Kidney (tissue), 14 donors: ENCODE measurements around the gene TTLL9. TPM values are rescaled to one million over a fixed set of nuclear protein-coding genes. Genes with fewer than 3 reads are reported as not detected.

Source experiments
- DNase-seq, 5 donors: peaks; one replicate each; pipeline ENCODE4 v3.0.0-alpha.2; 2013 to 2020
- FAIRE-seq: peaks from 2 replicates; lab custom pipeline; 2012; peaks lifted over from hg19 to GRCh38; lab: Jason Lieb, UNC
- H3K27ac ChIP-seq, 2 donors: one replicate each; pipeline ENCODE4 v1.7.0; 2013; ENCODE audit warnings: low read depth in 2 of 2, low read length in 2 of 2, inconsistent platforms in 1 of 2
- H3K27me3 ChIP-seq: one replicate; pipeline ENCODE4 v1.7.1; 2013; ENCODE audit warnings: low read length, inconsistent platforms; ENCODE audit not compliant: control insufficient read depth, insufficient read depth
- H3K36me3 ChIP-seq, 3 donors: one replicate each; pipeline versions ENCODE4 v1.7.0 to v1.7.1; 2013; ENCODE audit warnings: low read length in 3 of 3, control low read depth in 1 of 3, inconsistent platforms in 1 of 3; ENCODE audit not compliant: insufficient read depth in 3 of 3, control insufficient read depth in 2 of 3
- H3K4me1 ChIP-seq, 3 donors: one replicate each; pipeline versions ENCODE4 v1.7.0 to v1.7.1; 2013; ENCODE audit warnings: low read length in 3 of 3, inconsistent platforms in 1 of 3, low read depth in 1 of 3; ENCODE audit not compliant: control insufficient read depth in 2 of 3, insufficient read depth in 2 of 3
- H3K4me3 ChIP-seq, 3 donors: one replicate each; pipeline versions ENCODE4 v1.7.0 to v1.8.1; 2013; ENCODE audit warnings: low read length in 3 of 3, control low read depth in 1 of 3, inconsistent platforms in 1 of 3
- H3K9ac ChIP-seq, 3 donors: one replicate each; pipeline versions ENCODE4 v1.7.0 to v1.7.1; 2013; ENCODE audit warnings: low read length in 3 of 3, control low read depth in 1 of 3, inconsistent platforms in 1 of 3
- H3K9me3 ChIP-seq, 3 donors: one replicate each; pipeline versions ENCODE4 v1.7.0 to v1.7.1; 2013; ENCODE audit warnings: low read length in 3 of 3, control low read depth in 1 of 3, inconsistent platforms in 1 of 3; ENCODE audit not compliant: control insufficient read depth in 2 of 3, insufficient read depth in 1 of 3
- CTCF ChIP-seq: IDR thresholded peaks from 3 replicates; pipeline ENCODE4 v1.5.1; 2012; ENCODE audit warnings: mild to moderate bottlenecking, moderate library complexity, borderline replicate concordance; ENCODE audit not compliant: insufficient read depth; ENCODE audit errors: extremely low read depth
- intact Hi-C: fragments of 100-400 bp; cut with DNase I; formaldehyde crosslinking; loops from one replicate; pipeline ENCODE4 v1.11.1; 2022
- polyA plus RNA-seq: library from polyadenylated mRNA; stranded (reverse); fragments of 350-450 nt; fragmentation: Illumina TruSeq; extraction: RNeasy Lipid Tissue Mini Kit (QIAGEN cat#74804); gene quantifications from one replicate; pipeline ENCODE4 v1.2.3, GENCODE V29; 2014; ENCODE audit warnings: low read depth, low replicate concordance; ENCODE audit not compliant: insufficient read depth
- total RNA-seq: library from RNA; stranded (reverse); fragmentation: NEBNext Ultra II Directional; extraction: Animal tissue kit (Norgen Biotek cat#: 25700); gene quantifications from one replicate; pipeline ENCODE4 v1.2.1, GENCODE V29; 2021
- donor health status: control.
- donor health status: control.
- donor health status: control.
- donor health status: control.
- donor health status: control.
- donor health status: DM: yes; HTN: yes; CAD: no.
- donor health status: Normal renal cell carcinoma (clear cell type).

Gene TTLL9
- total and polyA plus RNA-seq, 2 donors from 2014 or later: 0.82 to 1.9 TPM

GRCh38 chr20:31951530-31952453 is 81.4 kb downstream of the TTLL9 start, which contains the start of gene PDRG1:
PDRG1 (minus strand) TSS chr20:31952046; CDS start chr20:31951961, 85 bp downstream.
- Histone ChIP-seq H3K4me3 (peak within 1 kb of the TSS; percentile 86 to 95 (median 89)), H3K9me3 (no peaks in the 10 kb centered on the region), H3K36me3 (peaks cover 12 to 21% (median 13%) of the 10 kb centered on the region in 3 donors), H3K4me1 (peaks cover 6 to 11% (median 7%) of the 10 kb centered on the region in 3 donors), H3K27ac (peak within 1 kb of the TSS in 1 of 2 donors; percentile 52), H3K27me3 (no peaks in the 10 kb centered on the region), H3K9ac (peak within 1 kb of the TSS; percentile 71 to 92 (median 90))
- no peak for FAIRE-seq
- TF ChIP-seq CTCF: peak; percentile 94
- intact Hi-C loops: loop anchor here (5.0 to 10.0 kb wide), 2 partner anchors 99 to 127 kb away; no protein-coding TSS in a partner anchor
- peak; percentile 96 to 99 (median 98) for DNase-seq

GRCh38 chr20:31953556-31954148 is 83.2 kb downstream of the TTLL9 start:
- intact Hi-C loops: loop anchor here (5.0 to 10.0 kb wide), 2 partner anchors 101 to 129 kb away; no protein-coding TSS in a partner anchor
- DNase-seq: no peak
- H3K4me1 ChIP-seq: peaks cover 6 to 11% (median 7%) of the 10 kb centered on the region in 3 donors
- TF ChIP-seq CTCF: no peak
- H3K27ac ChIP-seq: no peak overlapping the region
- H3K36me3 ChIP-seq: peaks cover 0 to 3% (median 2%) of the 10 kb centered on the region in 3 donors
- H3K27me3 ChIP-seq: no peaks in the 10 kb centered on the region
- no peak for FAIRE-seq
- H3K9ac ChIP-seq: no peak overlapping the region
- H3K4me3 ChIP-seq: no peak overlapping the region
- H3K9me3 ChIP-seq: no peaks in the 10 kb centered on the region

DNA sequence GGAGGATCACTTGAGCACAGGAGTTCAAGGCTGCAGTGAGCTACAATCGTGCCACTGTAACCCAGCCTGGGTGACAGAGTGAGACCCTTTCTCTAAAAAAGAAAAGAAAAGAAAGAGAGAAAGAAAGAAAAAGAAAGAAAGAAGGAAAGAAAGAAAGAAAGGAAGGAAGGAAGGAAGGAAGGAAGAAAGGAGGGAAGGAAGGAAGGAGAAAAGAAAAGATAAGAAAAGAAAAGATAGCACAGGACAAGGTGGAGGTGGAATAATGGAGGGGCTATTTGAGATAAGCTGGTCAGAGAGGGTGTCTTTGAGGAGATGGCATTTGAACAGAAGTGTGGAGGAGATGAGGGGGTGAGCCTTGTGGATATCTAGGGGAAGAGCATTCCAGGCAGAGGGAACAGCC is 84.1 kb downstream of the TTLL9 start:
- FAIRE-seq (no peak), DNase-seq (no peak)
- Histone ChIP-seq H3K9ac (no peak overlapping the region), H3K27ac (no peak overlapping the region), H3K36me3 (no peaks in the 10 kb centered on the region), H3K4me3 (no peak overlapping the region), H3K9me3 (no peaks in the 10 kb centered on the region), H3K4me1 (peaks cover 6 to 11% (median 7%) of the 10 kb centered on the region in 3 donors), H3K27me3 (no peaks in the 10 kb centered on the region)
- intact Hi-C loops: loop anchor here (5.0 to 10.0 kb wide), 2 partner anchors 102 to 130 kb away; no protein-coding TSS in a partner anchor
- no peak for TF ChIP-seq CTCF
